Aorta (tissue), 5 donors: Measurements from ENCODE around the gene FAM174B. TPM values are rescaled to one million over a fixed set of nuclear protein-coding genes. Genes with fewer than 3 reads are reported as not detected.

Experiments
- ATAC-seq: fragments of 200-7000 bp; cut with Tn5 transposase; one replicate; pipeline ENCODE4 v1.9.1; 2022; ENCODE audit warnings: moderate library complexity; ENCODE audit not compliant: low FRiP score
- DNase-seq, 2 donors: peaks; one replicate each; pipeline ENCODE4 v3.0.0-alpha.2; 2020
- H3K27ac ChIP-seq, 2 donors: one replicate each; pipeline ENCODE4 v1.5.1; 2013; ENCODE audit warnings: low read length in 2 of 2, mild to moderate bottlenecking in 2 of 2, moderate library complexity in 2 of 2, control low read depth in 1 of 2, inconsistent platforms in 1 of 2, low read depth in 1 of 2
- H3K27me3 ChIP-seq, 2 donors: one replicate each; pipeline ENCODE4 v1.6.1; 2013; ENCODE audit warnings: control low read depth in 1 of 2, low read length in 1 of 2, mild to moderate bottlenecking in 1 of 2, moderate library complexity in 1 of 2; ENCODE audit not compliant: insufficient read depth in 2 of 2, control insufficient read depth in 1 of 2
- H3K36me3 ChIP-seq, 2 donors: one replicate each; pipeline ENCODE4 v1.6.1; 2013; ENCODE audit warnings: control low read depth in 1 of 2, low read length in 1 of 2, mild to moderate bottlenecking in 1 of 2; ENCODE audit not compliant: insufficient read depth in 2 of 2, control insufficient read depth in 1 of 2
- H3K4me1 ChIP-seq, 2 donors: one replicate each; pipeline ENCODE4 v1.6.1; 2013; ENCODE audit warnings: low read length in 2 of 2, control low read depth in 1 of 2, mild to moderate bottlenecking in 1 of 2, moderate library complexity in 1 of 2; ENCODE audit not compliant: insufficient read depth in 2 of 2, control insufficient read depth in 1 of 2
- H3K4me3 ChIP-seq, 2 donors: one replicate each; pipeline ENCODE4 v1.5.1; 2013; ENCODE audit warnings: low read length in 2 of 2, control low read depth in 1 of 2, mild to moderate bottlenecking in 1 of 2
- H3K9me3 ChIP-seq: one replicate; pipeline ENCODE4 v1.6.1; 2013; ENCODE audit warnings: mild to moderate bottlenecking, low read length; ENCODE audit not compliant: control insufficient read depth
- WGBS, 2 donors: extraction: QIAGEN DNeasy Blood & Tissue Kit; methylation state at CpG; one replicate each; pipeline ENCODE4 v1.1.7; 2013; 5-methylcytosine and 5-hydroxymethylcytosine counted together
- intact Hi-C, 2 donors: fragments of 100-400 bp; cut with DNase I; formaldehyde crosslinking; loops; one replicate each; pipeline versions ENCODE4 v1.14.2 to v1.15.0; 2022
- polyA plus RNA-seq, 2 donors: library from polyadenylated mRNA; stranded (reverse); fragments of 200-250 nt; gene quantifications; one replicate each; pipeline ENCODE4 v1.2.3, GENCODE V29; 2013
- total RNA-seq, 2 donors: library from RNA; stranded (reverse); fragmentation: NEBNext Ultra II Directional; extraction: Animal tissue kit (Norgen Biotek cat#: 25700); gene quantifications; one replicate each; pipeline ENCODE4 v1.2.1, GENCODE V29; 2021
- donor health status: healthy with polysubstance abuse.
- donor health status: Bipolar disorder and iron deficiency.
- donor health status: DM: no; HTN: no; CAD: no.
- donor health status: DM: no; HTN: no; CAD: no.
- donor health status: DM: yes; HTN: yes; CAD: no.

The FAM174B gene
- total and polyA plus RNA-seq, 4 donors = 3.3 to 16.0 (median 10.3) TPM; not detected in 1

- Histone ChIP-seq H3K36me3 (no peaks in the 10 kb centered on the region), H3K4me3 (no peak overlapping the region), H3K27ac (no peak overlapping the region), H3K27me3 (no peaks in the 10 kb centered on the region), H3K4me1 (no peaks in the 10 kb centered on the region), H3K9me3 (no peaks in the 10 kb centered on the region)
- ATAC-seq (no peak), DNase-seq (peak in 1 of 2 donors; percentile 67)
- intact Hi-C loops = no loop called here
- WGBS, 2 donors = 61 to 63% methylated on average over 15 of the region's 15 CpGs
These were observed 16.7 kb downstream of the FAM174B start for GRCh38 chr15:92638709-92639365.

- no peaks in the 10 kb centered on the region for H3K4me1 ChIP-seq
- intact Hi-C loops = no loop called here
These were observed 17.3 kb downstream of the FAM174B start for GRCh38 chr15:92638291-92638708.

GRCh38 chr15:92637626-92638025 is 17.9 kb downstream of the FAM174B start:
- intact Hi-C loops = no loop called here
- ATAC-seq (no peak), DNase-seq (peak in 1 of 2 donors; percentile 64)
- no peaks in the 10 kb centered on the region for H3K36me3 ChIP-seq
- H3K4me3 ChIP-seq = no peak overlapping the region
- WGBS, 2 donors = 66 to 74% methylated on average over 7 of the region's 7 CpGs
- H3K9me3 ChIP-seq = no peaks in the 10 kb centered on the region
- no peaks in the 10 kb centered on the region for H3K27me3 ChIP-seq
- no peaks in the 10 kb centered on the region for H3K4me1 ChIP-seq
- H3K27ac ChIP-seq = no peak overlapping the region

More at GRCh38 chr15:92638291-92638708, 17.3 kb downstream of the FAM174B start:
- Histone ChIP-seq H3K36me3 (no peaks in the 10 kb centered on the region), H3K27me3 (no peaks in the 10 kb centered on the region), H3K4me3 (no peak overlapping the region), H3K9me3 (no peaks in the 10 kb centered on the region), H3K27ac (no peak overlapping the region)
- DNase-seq (peak in 1 of 2 donors; percentile 25), ATAC-seq (no peak)
- WGBS, 2 donors = 32 to 36% methylated on average over 9 of the region's 9 CpGs

GRCh38 chr15:92636908-92637481 is 18.6 kb downstream of the FAM174B start:
- Histone ChIP-seq H3K27ac (no peak overlapping the region), H3K4me1 (no peaks in the 10 kb centered on the region)

GRCh38 chr15:92636401-92636907 is 19.1 kb downstream of the FAM174B start:
- no peak overlapping the region for H3K27ac ChIP-seq
- H3K4me3 ChIP-seq = no peak overlapping the region
- no peaks in the 10 kb centered on the region for H3K9me3 ChIP-seq
- H3K27me3 ChIP-seq = no peaks in the 10 kb centered on the region
- WGBS, 2 donors = 97 to 98% methylated on average over 12 of the region's 12 CpGs
- peak; percentile 28 for ATAC-seq
- intact Hi-C loops = no loop called here
- H3K4me1 ChIP-seq = no peaks in the 10 kb centered on the region
- no peaks in the 10 kb centered on the region for H3K36me3 ChIP-seq
- DNase-seq = peak in 1 of 2 donors; percentile 56

More at GRCh38 chr15:92636908-92637481, 18.6 kb downstream of the FAM174B start:
- H3K9me3 ChIP-seq = no peaks in the 10 kb centered on the region
- H3K27me3 ChIP-seq = no peaks in the 10 kb centered on the region
- ATAC-seq (peak; percentile 42), DNase-seq (peak in 1 of 2 donors; percentile 61)
- WGBS, 2 donors = 89 to 90% methylated on average over 6 of the region's 6 CpGs
- no peaks in the 10 kb centered on the region for H3K36me3 ChIP-seq
- no peak overlapping the region for H3K4me3 ChIP-seq
- intact Hi-C loops = no loop called here

- Histone ChIP-seq H3K36me3 (no peaks in the 10 kb centered on the region), H3K27me3 (no peaks in the 10 kb centered on the region), H3K4me3 (no peak overlapping the region), H3K27ac (no peak overlapping the region), H3K9me3 (no peaks in the 10 kb centered on the region), H3K4me1 (no peaks in the 10 kb centered on the region)
- ATAC-seq = no peak
- 91 to 93% methylated on average over 7 of the region's 7 CpGs for WGBS, 2 donors
- no peak for DNase-seq
- intact Hi-C loops = no loop called here
These were observed 20.8 kb downstream of the FAM174B start for GRCh38 chr15:92634671-92635201.

- no peak overlapping the region for H3K27ac ChIP-seq
- 84 to 90% methylated on average over 4 of the region's 4 CpGs for WGBS, 2 donors
- no peaks in the 10 kb centered on the region for H3K27me3 ChIP-seq
- intact Hi-C loops = no loop called here
- no peak overlapping the region for H3K4me3 ChIP-seq
- H3K36me3 ChIP-seq = no peaks in the 10 kb centered on the region
- no peaks in the 10 kb centered on the region for H3K9me3 ChIP-seq
- no peaks in the 10 kb centered on the region for H3K4me1 ChIP-seq
- ATAC-seq (no peak), DNase-seq (no peak)
These were observed 21.5 kb downstream of the FAM174B start for GRCh38 chr15:92634060-92634459.

- no peak overlapping the region for H3K4me3 ChIP-seq
- DNase-seq = no peak
- no peak for ATAC-seq
- 87 to 88% methylated on average over 6 of the region's 6 CpGs for WGBS, 2 donors
- no peaks in the 10 kb centered on the region for H3K9me3 ChIP-seq
- no peaks in the 10 kb centered on the region for H3K4me1 ChIP-seq
- no peak overlapping the region for H3K27ac ChIP-seq
- intact Hi-C loops = no loop called here
- H3K27me3 ChIP-seq = no peaks in the 10 kb centered on the region
- H3K36me3 ChIP-seq = no peaks in the 10 kb centered on the region
These were observed 22.2 kb downstream of the FAM174B start for GRCh38 chr15:92633418-92633817.

GRCh38 chr15:92633001-92633400 is 22.6 kb downstream of the FAM174B start:
- ATAC-seq (no peak), DNase-seq (no peak)
- Histone ChIP-seq H3K27ac (no peak overlapping the region), H3K27me3 (no peaks in the 10 kb centered on the region), H3K4me3 (no peak overlapping the region), H3K36me3 (no peaks in the 10 kb centered on the region), H3K9me3 (no peaks in the 10 kb centered on the region), H3K4me1 (no peaks in the 10 kb centered on the region)
- intact Hi-C loops = no loop called here
- WGBS, 2 donors = 90 to 92% methylated on average over 8 of the region's 8 CpGs
